ENCODE results near the gene ARHGAP22.

ARHGAP22 gene

DNA sequence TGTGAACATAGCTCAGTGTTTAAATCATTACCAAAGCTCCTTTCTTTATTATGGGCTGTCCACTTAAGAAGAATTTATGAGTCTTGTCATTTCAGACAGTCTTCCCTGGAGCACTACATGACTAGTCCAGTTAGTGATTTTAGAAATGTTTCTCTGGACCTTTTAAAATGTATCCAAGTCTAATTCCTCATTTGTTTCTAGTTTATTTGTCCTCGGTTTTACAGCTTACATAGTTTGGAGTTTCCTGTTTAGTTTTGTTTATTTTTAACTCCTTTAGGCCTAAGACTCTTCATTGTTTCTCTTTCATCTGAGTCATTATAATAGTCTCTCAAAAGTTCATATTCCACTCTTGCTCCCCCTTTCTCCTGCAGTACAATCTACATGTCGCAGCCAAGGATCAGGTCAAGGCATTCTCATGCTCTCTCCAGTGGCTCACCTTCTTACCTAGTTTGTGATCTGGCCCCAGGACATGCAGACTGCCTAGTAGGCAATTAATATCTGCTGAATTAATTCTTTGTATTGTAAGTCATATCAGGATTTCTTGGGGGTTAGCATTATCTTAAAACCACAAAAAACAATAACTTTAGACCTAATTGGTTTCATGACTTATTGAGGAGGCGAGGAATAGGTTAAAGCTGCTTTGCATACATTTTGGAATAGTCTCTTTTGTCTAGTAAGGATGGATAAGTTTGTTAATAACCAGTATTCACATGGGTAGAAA is 204.6 kb downstream of the ARHGAP22 start:
- H4K20me1 ChIP-seq (ENCODE audit: insufficient read depth, low read length) = no peaks in the 10 kb centered on the region
- H3K9me2 ChIP-seq (replicated peaks; ENCODE audit: insufficient read depth, low read length) = no peaks in the 10 kb centered on the region
- H3K9ac ChIP-seq (ENCODE audit: low read length) = no peak overlapping the region
- H3K9me3 ChIP-seq (replicated peaks; ENCODE audit: insufficient read depth, low read length) = no peaks in the 10 kb centered on the region
- no peaks in the 10 kb centered on the region for H3F3A ChIP-seq (ENCODE audit: insufficient read depth, low read length)
- no peak overlapping the region for H3K4me3 ChIP-seq (ENCODE audit: low read length)
- H2AFZ ChIP-seq (ENCODE audit: low read length) = no peak overlapping the region
- H3K79me2 ChIP-seq (ENCODE audit: low read length) = no peaks in the 10 kb centered on the region
- H3K4me2 ChIP-seq (ENCODE audit: low read depth, low read length) = no peak overlapping the region
- no peaks in the 10 kb centered on the region for H3K4me1 ChIP-seq (ENCODE audit: low read length)
- no peaks in the 10 kb centered on the region for H3K36me3 ChIP-seq (replicated peaks; ENCODE audit: insufficient read depth, low read length)
- DNase-seq = no peak
- H3K27me3 ChIP-seq (replicated peaks; ENCODE audit: insufficient read depth, low read length) = no peaks in the 10 kb centered on the region
- TF ChIP-seq EZH2 (optimal IDR thresholded peaks at IDR 0.05; ENCODE audit: low read depth, low read length) = no peak
- TF ChIP-seq, protein P1, sequence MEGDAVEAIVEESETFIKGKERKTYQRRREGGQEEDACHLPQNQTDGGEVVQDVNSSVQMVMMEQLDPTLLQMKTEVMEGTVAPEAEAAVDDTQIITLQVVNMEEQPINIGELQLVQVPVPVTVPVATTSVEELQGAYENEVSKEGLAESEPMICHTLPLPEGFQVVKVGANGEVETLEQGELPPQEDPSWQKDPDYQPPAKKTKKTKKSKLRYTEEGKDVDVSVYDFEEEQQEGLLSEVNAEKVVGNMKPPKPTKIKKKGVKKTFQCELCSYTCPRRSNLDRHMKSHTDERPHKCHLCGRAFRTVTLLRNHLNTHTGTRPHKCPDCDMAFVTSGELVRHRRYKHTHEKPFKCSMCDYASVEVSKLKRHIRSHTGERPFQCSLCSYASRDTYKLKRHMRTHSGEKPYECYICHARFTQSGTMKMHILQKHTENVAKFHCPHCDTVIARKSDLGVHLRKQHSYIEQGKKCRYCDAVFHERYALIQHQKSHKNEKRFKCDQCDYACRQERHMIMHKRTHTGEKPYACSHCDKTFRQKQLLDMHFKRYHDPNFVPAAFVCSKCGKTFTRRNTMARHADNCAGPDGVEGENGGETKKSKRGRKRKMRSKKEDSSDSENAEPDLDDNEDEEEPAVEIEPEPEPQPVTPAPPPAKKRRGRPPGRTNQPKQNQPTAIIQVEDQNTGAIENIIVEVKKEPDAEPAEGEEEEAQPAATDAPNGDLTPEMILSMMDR (IDR thresholded peaks at IDR 0.05; ENCODE audit: low read length) = no peak
- TF ChIP-seq EZH2phosphoT487 (IDR thresholded peaks at IDR 0.05; ENCODE audit: low read length) = no peak
- no peak overlapping the region for H3K27ac ChIP-seq (ENCODE audit: low read length)

DNA sequence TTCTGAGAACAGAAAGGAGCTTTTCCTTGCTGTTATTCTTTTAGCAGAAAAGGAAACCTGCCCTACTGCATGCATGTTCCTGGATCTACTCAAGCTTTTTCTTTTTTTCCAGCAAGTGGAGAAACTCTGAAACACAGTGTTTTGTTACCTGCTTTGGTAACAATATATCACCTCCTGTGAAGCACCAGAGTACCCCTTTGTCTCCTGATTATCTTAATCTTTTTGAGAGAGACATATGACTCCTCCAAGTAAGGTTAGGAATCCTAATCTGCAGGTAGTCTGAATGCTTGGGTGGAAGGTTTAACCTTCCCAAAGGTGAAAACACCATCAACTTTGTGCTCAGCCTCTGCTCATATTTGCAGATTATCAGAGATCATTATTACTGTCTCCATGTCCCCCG is 205.3 kb downstream of the ARHGAP22 start:
- Histone ChIP-seq H3K9me2 (replicated peaks; ENCODE audit: insufficient read depth, low read length) (no peaks in the 10 kb centered on the region), H3F3A (ENCODE audit: insufficient read depth, low read length) (no peaks in the 10 kb centered on the region), H3K36me3 (replicated peaks; ENCODE audit: insufficient read depth, low read length) (no peaks in the 10 kb centered on the region), H4K20me1 (ENCODE audit: insufficient read depth, low read length) (no peaks in the 10 kb centered on the region), H3K9ac (ENCODE audit: low read length) (no peak overlapping the region), H3K27ac (ENCODE audit: low read length) (no peak overlapping the region), H3K9me3 (replicated peaks; ENCODE audit: insufficient read depth, low read length) (no peaks in the 10 kb centered on the region), H3K4me1 (ENCODE audit: low read length) (no peaks in the 10 kb centered on the region), H3K4me3 (ENCODE audit: low read length) (no peak overlapping the region), H3K79me2 (ENCODE audit: low read length) (no peaks in the 10 kb centered on the region), H3K27me3 (replicated peaks; ENCODE audit: insufficient read depth, low read length) (no peaks in the 10 kb centered on the region), H2AFZ (ENCODE audit: low read length) (no peak overlapping the region), H3K4me2 (ENCODE audit: low read depth, low read length) (no peak overlapping the region)
- TF ChIP-seq EZH2phosphoT487 (IDR thresholded peaks at IDR 0.05; ENCODE audit: low read length) (no peak), EZH2 (optimal IDR thresholded peaks at IDR 0.05; ENCODE audit: low read depth, low read length) (no peak)
- TF ChIP-seq, protein P1 (IDR thresholded peaks at IDR 0.05; ENCODE audit: low read length) = no peak
- DNase-seq = no peak

DNA sequence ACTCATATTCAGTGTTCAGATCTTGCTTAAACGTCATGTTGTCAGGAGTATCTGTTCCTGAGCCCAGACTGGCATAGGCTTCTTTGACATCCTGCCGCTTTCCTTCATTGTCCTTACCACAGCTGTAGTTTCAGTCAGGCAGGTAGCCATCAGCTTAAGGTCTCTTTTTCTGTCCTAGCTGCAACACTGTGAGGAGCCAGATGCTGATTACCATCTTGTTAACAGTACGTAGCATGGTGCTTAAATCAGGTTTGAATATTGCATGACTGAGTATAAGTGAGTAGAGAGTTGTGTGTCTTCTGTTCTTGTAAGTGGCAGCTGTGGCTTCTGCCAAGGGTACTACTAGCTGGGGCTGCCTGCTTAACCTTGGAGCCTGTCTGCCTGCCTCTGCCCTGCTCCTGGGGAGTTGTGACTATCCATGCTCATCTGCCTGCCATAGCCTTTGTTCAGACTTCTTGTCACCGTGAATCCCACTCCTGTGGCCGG is 205.8 kb downstream of the ARHGAP22 start:
- no peak overlapping the region for H3K4me3 ChIP-seq (ENCODE audit: low read length)
- H3K9me2 ChIP-seq (replicated peaks; ENCODE audit: insufficient read depth, low read length) = no peaks in the 10 kb centered on the region
- no peaks in the 10 kb centered on the region for H3K9me3 ChIP-seq (replicated peaks; ENCODE audit: insufficient read depth, low read length)
- no peaks in the 10 kb centered on the region for H3K79me2 ChIP-seq (ENCODE audit: low read length)
- DNase-seq = no peak
- H3K36me3 ChIP-seq (replicated peaks; ENCODE audit: insufficient read depth, low read length) = no peaks in the 10 kb centered on the region
- no peaks in the 10 kb centered on the region for H3F3A ChIP-seq (ENCODE audit: insufficient read depth, low read length)
- H3K4me2 ChIP-seq (ENCODE audit: low read depth, low read length) = no peak overlapping the region
- H3K27ac ChIP-seq (ENCODE audit: low read length) = no peak overlapping the region
- H2AFZ ChIP-seq (ENCODE audit: low read length) = no peak overlapping the region
- H3K9ac ChIP-seq (ENCODE audit: low read length) = no peak overlapping the region
- no peaks in the 10 kb centered on the region for H4K20me1 ChIP-seq (ENCODE audit: insufficient read depth, low read length)
- TF ChIP-seq EZH2 (optimal IDR thresholded peaks at IDR 0.05; ENCODE audit: low read depth, low read length) = no peak
- TF ChIP-seq, protein P1 (IDR thresholded peaks at IDR 0.05; ENCODE audit: low read length) = no peak
- TF ChIP-seq EZH2phosphoT487 (IDR thresholded peaks at IDR 0.05; ENCODE audit: low read length) = no peak
- H3K4me1 ChIP-seq (ENCODE audit: low read length) = no peaks in the 10 kb centered on the region
- no peaks in the 10 kb centered on the region for H3K27me3 ChIP-seq (replicated peaks; ENCODE audit: insufficient read depth, low read length)

All from MM.1S (cell line).